Measurements from ENCODE around the gene NEUROG1.

NEUROG1 gene

GRCh38 chr5:135553688-135554462 is 18.1 kb upstream of the NEUROG1 start:
- no peak for TF ChIP-seq POLR2A (IDR thresholded peaks at IDR 0.05; ENCODE audit: low read depth, low read length)
- DNase-seq (ENCODE audit: insufficient read length, low spot score) (peak; percentile 65), FAIRE-seq (no peak)

- TF ChIP-seq POLR2A (IDR thresholded peaks at IDR 0.05; ENCODE audit: low read depth, low read length): no peak
- FAIRE-seq: no peak
Observed at GRCh38 chr5:135551593-135552447, 16.1 kb upstream of the NEUROG1 start.

DNA sequence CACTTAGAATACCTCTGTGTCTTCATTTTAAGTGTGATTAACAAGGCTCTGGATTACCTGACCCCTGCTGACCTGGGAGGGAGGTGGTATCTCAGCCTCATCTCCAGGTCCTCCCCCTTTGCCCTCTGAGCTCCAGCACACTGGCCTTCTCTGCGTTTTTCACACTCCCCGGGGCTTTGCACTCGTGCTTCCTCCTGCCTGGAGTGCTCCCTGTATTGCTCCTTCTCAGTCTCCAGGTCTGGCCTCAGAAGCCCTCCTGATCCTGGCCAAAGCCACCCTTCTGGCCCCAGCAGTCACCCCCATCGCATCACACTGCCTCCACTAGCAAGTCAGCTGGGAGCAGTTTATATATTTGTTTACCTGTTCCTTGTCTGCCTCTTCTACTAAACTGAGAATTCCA is 13.6 kb upstream of the NEUROG1 start:
- FAIRE-seq (no peak), DNase-seq (ENCODE audit: insufficient read length, low spot score) (no peak)
- no peak for TF ChIP-seq POLR2A (IDR thresholded peaks at IDR 0.05; ENCODE audit: low read depth, low read length)

More at GRCh38 chr5:135551593-135552447, 16.1 kb upstream of the NEUROG1 start:
- DNase-seq (ENCODE audit: insufficient read length, low spot score): peak; percentile 81

DNA sequence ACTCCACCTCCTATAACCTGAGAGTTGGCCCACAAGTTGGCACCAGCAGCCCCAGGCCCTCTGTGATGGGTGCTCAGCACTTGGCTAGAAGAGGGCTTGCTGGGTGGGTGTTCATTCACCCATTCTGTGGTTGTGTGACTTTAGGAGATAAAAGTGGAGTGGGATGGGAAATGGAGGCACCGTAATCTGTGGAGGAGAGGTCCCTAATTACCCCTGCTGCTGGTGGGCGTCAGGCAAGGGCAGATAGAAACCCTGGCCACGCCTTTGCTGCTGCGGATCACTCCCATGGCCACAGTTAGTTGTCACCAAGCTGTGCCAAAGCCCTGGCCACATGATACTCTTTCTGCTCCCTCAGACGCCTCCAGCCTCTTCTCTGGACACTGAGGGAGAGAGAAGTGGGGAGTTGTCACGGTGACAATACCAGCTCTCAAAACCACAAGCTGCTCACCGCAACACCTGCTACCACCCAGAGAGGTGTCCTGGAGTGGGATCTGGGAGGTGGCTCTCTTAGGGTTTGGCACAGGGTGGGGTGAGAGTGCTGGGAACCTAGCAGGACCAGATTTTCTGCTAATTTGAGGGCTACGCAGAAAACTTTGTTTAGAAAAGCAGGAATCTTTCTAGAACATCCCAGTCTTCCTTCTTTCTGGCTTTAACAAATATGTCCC is 12.0 kb upstream of the NEUROG1 start:
- FAIRE-seq (no peak), DNase-seq (ENCODE audit: insufficient read length, low spot score) (no peak)
- TF ChIP-seq POLR2A (IDR thresholded peaks at IDR 0.05; ENCODE audit: low read depth, low read length): no peak

GRCh38 chr5:135546912-135547311 is 11.1 kb upstream of the NEUROG1 start:
- DNase-seq (ENCODE audit: insufficient read length, low spot score): no peak
- FAIRE-seq: no peak
- no peak for TF ChIP-seq POLR2A (IDR thresholded peaks at IDR 0.05; ENCODE audit: low read depth, low read length)

GRCh38 chr5:135546101-135546500 is 10.3 kb upstream of the NEUROG1 start:
- TF ChIP-seq POLR2A (IDR thresholded peaks at IDR 0.05; ENCODE audit: low read depth, low read length): no peak
- FAIRE-seq (no peak), DNase-seq (ENCODE audit: insufficient read length, low spot score) (no peak)

- no peak for TF ChIP-seq POLR2A (IDR thresholded peaks at IDR 0.05; ENCODE audit: low read depth, low read length)
- FAIRE-seq (no peak), DNase-seq (ENCODE audit: insufficient read length, low spot score) (no peak)
Observed at GRCh38 chr5:135545099-135545498, 9.3 kb upstream of the NEUROG1 start.

DNA sequence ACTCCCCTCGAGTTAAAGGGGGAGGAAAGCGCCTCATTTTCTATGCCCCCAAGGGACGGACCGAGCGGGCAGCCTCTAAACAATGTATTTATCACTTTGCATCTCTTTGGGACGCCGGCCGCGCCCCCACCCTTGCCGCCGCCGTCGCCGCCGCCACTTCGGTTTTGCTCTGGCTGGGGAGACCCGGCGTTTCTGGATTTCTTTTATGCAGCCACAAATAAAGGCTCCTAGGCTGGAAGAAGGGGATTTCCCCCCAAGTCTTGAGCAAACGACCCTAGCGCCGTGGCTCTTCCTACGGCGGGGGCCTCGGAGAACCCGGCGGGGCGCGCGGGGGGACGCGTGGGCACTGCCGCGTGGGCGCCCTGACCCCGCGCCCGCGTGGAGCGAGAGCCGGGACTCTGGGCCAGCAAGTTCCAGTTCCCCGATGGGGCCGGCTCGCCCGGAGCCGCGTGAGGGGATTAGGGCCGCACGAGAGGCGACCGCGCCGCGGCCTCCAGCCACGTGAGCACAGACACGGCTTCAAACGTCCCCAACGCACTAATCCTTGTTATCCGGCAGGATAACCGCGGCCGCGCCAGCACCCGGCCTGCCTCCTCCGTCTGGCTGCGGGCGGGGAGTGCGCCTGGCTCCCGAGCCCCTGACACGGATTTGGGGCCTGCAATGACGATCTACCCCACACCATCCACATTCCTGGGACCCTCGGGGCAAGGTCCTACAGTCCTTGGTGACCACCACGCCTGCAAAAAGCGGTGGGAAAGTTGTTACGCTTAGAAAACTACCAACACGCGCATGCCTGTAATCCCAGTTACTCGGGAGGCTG is 7.9 kb upstream of the NEUROG1 start:
- no peak for FAIRE-seq
- DNase-seq (ENCODE audit: insufficient read length, low spot score): no peak
- no peak for TF ChIP-seq POLR2A (IDR thresholded peaks at IDR 0.05; ENCODE audit: low read depth, low read length)

DNA sequence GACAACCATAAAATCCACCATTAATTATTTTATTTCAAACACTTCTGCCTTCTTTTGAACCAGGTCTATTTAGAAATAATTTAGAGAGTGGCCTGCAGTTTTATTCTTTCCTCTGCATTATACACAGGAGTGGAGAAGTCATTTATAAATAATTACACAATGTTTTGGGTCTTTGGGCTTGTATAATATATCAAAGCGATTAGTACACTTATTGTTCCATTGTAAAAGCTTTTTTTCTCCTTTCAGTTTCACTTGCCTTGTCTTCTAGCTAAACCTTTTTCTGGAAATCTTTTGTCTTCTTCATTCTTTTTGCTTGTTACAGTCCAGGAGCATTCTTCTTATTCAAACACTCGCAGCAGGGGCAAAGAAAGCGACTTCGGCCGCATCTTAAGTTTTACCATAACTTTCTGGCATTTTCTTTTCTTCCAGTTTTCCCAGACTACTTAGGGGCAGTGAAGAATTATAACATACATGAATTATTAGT is 7.3 kb upstream of the NEUROG1 start:
- no peak for TF ChIP-seq POLR2A (IDR thresholded peaks at IDR 0.05; ENCODE audit: low read depth, low read length)
- DNase-seq (ENCODE audit: insufficient read length, low spot score) (no peak), FAIRE-seq (no peak)

GRCh38 chr5:135541807-135542502 is 6.2 kb upstream of the NEUROG1 start:
- DNase-seq (ENCODE audit: insufficient read length, low spot score) (no peak), FAIRE-seq (no peak)
- TF ChIP-seq POLR2A (IDR thresholded peaks at IDR 0.05; ENCODE audit: low read depth, low read length): no peak

DNA sequence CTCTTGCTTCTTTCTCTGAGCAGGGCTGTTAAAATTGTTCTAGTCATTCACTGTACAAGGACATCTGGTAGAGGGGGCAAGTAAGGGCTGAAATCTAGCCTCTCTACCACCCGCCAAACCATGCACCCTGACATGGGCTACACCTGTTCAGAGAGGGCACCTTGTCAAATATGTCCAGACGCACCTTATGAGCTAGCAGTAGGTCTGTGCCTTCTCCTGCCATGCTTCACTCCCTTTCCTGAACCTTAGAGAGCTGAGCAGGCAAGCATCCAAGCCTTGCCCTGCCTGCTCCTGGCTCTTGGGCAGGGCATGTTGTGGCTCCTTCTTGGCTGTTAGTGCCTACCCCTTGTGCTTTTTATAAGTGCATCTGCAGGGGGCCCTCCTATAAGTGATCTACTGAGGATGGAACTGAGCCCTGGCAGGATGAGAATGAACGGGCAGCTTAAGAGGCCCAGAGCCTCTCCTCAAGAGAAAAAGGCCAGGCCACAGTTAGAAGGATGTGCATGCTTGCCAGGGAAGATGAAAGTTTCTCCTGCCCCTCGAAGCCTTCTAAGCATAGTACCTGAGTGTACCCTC is 3.8 kb upstream of the NEUROG1 start:
- FAIRE-seq (no peak), DNase-seq (ENCODE audit: insufficient read length, low spot score) (no peak)
- no peak for TF ChIP-seq POLR2A (IDR thresholded peaks at IDR 0.05; ENCODE audit: low read depth, low read length)

GRCh38 chr5:135538261-135538660 is 2.5 kb upstream of the NEUROG1 start:
- no peak for TF ChIP-seq POLR2A (IDR thresholded peaks at IDR 0.05; ENCODE audit: low read depth, low read length)
- FAIRE-seq (no peak), DNase-seq (ENCODE audit: insufficient read length, low spot score) (no peak)
